DMS 273 treated with DMSO at 0.1 percent for 48 hours (cell line): ENCODE data around the gene PPP3R1.

Experiments
- DNase-seq: peaks from one replicate; lab custom pipeline; 2025; lab: John Stamatoyannopoulos, UW

PPP3R1 gene

GRCh38 chr2:68258851-68259250 is 6.5 kb upstream of the PPP3R1 start:
- DNase-seq, result no peak

- DNase-seq, result no peak
Observed at GRCh38 chr2:68256093-68256450, 3.7 kb upstream of the PPP3R1 start.

GRCh38 chr2:68253219-68254068 is 1.1 kb upstream of the PPP3R1 start:
- DNase-seq, result no peak

- DNase-seq, result no peak
Observed at GRCh38 chr2:68251855-68252399, 405 bp downstream of the PPP3R1 start.

GRCh38 chr2:68251187-68251854 is 1.0 kb downstream of the PPP3R1 start:
- DNase-seq, result peak; percentile 81

- DNase-seq, result no peak
Observed at GRCh38 chr2:68250652-68251186, 1.6 kb downstream of the PPP3R1 start.

GRCh38 chr2:68250196-68250595 is 2.1 kb downstream of the PPP3R1 start:
- DNase-seq, result no peak

- no peak for DNase-seq
Observed at GRCh38 chr2:68248806-68249205, 3.5 kb downstream of the PPP3R1 start.

GRCh38 chr2:68248361-68248760 is 4.0 kb downstream of the PPP3R1 start:
- DNase-seq, result no peak

GRCh38 chr2:68246396-68246795 is 5.9 kb downstream of the PPP3R1 start:
- DNase-seq, result no peak

GRCh38 chr2:68245672-68246071 is 6.7 kb downstream of the PPP3R1 start:
- DNase-seq, result no peak

GRCh38 chr2:68245066-68245465 is 7.3 kb downstream of the PPP3R1 start:
- DNase-seq, result no peak

- DNase-seq, result no peak
Observed at GRCh38 chr2:68244456-68244855, 7.9 kb downstream of the PPP3R1 start.

GRCh38 chr2:68241732-68242131 is 10.6 kb downstream of the PPP3R1 start:
- no peak for DNase-seq

GRCh38 chr2:68240446-68240845 is 11.9 kb downstream of the PPP3R1 start:
- no peak for DNase-seq

- no peak for DNase-seq
Observed at GRCh38 chr2:68238955-68239822, 13.1 kb downstream of the PPP3R1 start.

- DNase-seq, result no peak
Observed at GRCh38 chr2:68237976-68238580, 14.3 kb downstream of the PPP3R1 start.

GRCh38 chr2:68237404-68237803 is 14.9 kb downstream of the PPP3R1 start:
- DNase-seq, result no peak

- no peak for DNase-seq
Observed at GRCh38 chr2:68236876-68237275, 15.5 kb downstream of the PPP3R1 start.

GRCh38 chr2:68236103-68236734 is 16.1 kb downstream of the PPP3R1 start:
- no peak for DNase-seq

GRCh38 chr2:68235090-68235489 is 17.2 kb downstream of the PPP3R1 start:
- no peak for DNase-seq
